Upper lobe of left lung (tissue), 6 donors: ENCODE data around the gene TREM2. TPM values are rescaled to one million over a fixed set of nuclear protein-coding genes. Genes with fewer than 3 reads are reported as not detected.

ENCODE experiments used
- ATAC-seq, 2 donors: fragments of 200-7000 bp; cut with Tn5 transposase; one replicate each; pipeline ENCODE4 v1.9.1; 2022; ENCODE audit warnings: mild to moderate bottlenecking in 2 of 2, moderate library complexity in 2 of 2; ENCODE audit not compliant: low FRiP score in 2 of 2
- DNase-seq, 2 donors: peaks; one replicate each; pipeline ENCODE4 v3.0.0-alpha.2; 2019 to 2020
- H3K27ac ChIP-seq, 4 donors: fragments of 200-600 bp; sonication (generic); one replicate each; pipeline ENCODE4 v1.5.1; 2016 to 2019
- H3K27me3 ChIP-seq, 4 donors: fragments of 200-600 bp; sonication (generic); one replicate each; pipeline ENCODE4 v1.5.1; 2017 to 2019
- H3K36me3 ChIP-seq, 4 donors: fragments of 200-600 bp; sonication (generic); one replicate each; pipeline ENCODE4 v1.5.1; 2016 to 2019
- H3K4me1 ChIP-seq, 4 donors: fragments of 200-600 bp; sonication (generic); one replicate each; pipeline ENCODE4 v1.5.1; 2018 to 2019
- H3K4me3 ChIP-seq, 4 donors: fragments of 200-600 bp; sonication (generic); one replicate each; pipeline ENCODE4 v1.5.1; 2017 to 2019; ENCODE audit warnings: mild to moderate bottlenecking in 2 of 4, moderate library complexity in 1 of 4
- H3K9me3 ChIP-seq, 4 donors: fragments of 200-600 bp; sonication (generic); one replicate each; pipeline ENCODE4 v1.5.1; 2018 to 2019
- CTCF ChIP-seq, 6 experiments: fragments of 450-650 bp in 4 of 6; fragments of 200-600 bp in 2 of 6; sonication (generic) in 2 of 6; IDR thresholded peaks; one replicate each; pipeline ENCODE4 v1.5.1; 2016 to 2019; ENCODE audit warnings: antibody characterized with exemption in 6 of 6
- EP300 ChIP-seq, 4 donors: sonication (generic); formaldehyde crosslinking; IDR thresholded peaks; one replicate each; pipeline ENCODE4 v1.5.1; 2017; ENCODE audit warnings: antibody characterized with exemption in 4 of 4, control low read depth in 2 of 4
- POLR2A ChIP-seq, 4 donors: fragments of 450-650 bp; IDR thresholded peaks; one replicate each; pipeline ENCODE4 v1.5.1; 2016 to 2017; ENCODE audit warnings: antibody characterized with exemption in 4 of 4, mild to moderate bottlenecking in 2 of 4
- POLR2AphosphoS5 ChIP-seq, 2 donors: sonication (generic); formaldehyde crosslinking; IDR thresholded peaks; one replicate each; pipeline ENCODE4 v1.5.1; 2017; ENCODE audit warnings: antibody characterized with exemption in 2 of 2
- WGBS, 2 donors: methylation state at CpG; one replicate each; pipeline ENCODE4 v1.1.5; 2017 to 2018; 5-methylcytosine and 5-hydroxymethylcytosine counted together
- total RNA-seq, 6 donors: library from RNA; depleted of rRNA in 4 of 6; stranded (reverse); fragments of >200 nt in 4 of 6; gene quantifications; one replicate each; pipeline versions ENCODE4 v1.1.0 to v1.2.1, GENCODE V29; 2016 to 2021
- donor health status: DM: no; HTN: no; CAD: no; lungs with moderate emphysema.
- donor health status: DM: no; HTN: yes; CAD: no; lungs with severe emphysema.

The TREM2 gene
- total RNA-seq, 6 donors from 2014 or later: 6.5 to 66.6 (median 41.0) TPM

- H3K36me3 ChIP-seq: peaks cover 0 to 3% (median 0%) of the 10 kb centered on the region in 4 donors
- WGBS, 2 donors: 100% methylated on average over 1 of the region's 1 CpG
- no peaks in the 10 kb centered on the region for H3K4me1 ChIP-seq
- no peak for DNase-seq
- H3K9me3 ChIP-seq: no peaks in the 10 kb centered on the region
- TF ChIP-seq POLR2A (IDR thresholded peaks at IDR 0.05): no peak
- TF ChIP-seq CTCF (IDR thresholded peaks at IDR 0.05): no peak
- no peak for ATAC-seq
- no peaks in the 10 kb centered on the region for H3K27me3 ChIP-seq
- H3K4me3 ChIP-seq: no peak overlapping the region
- no peak overlapping the region for H3K27ac ChIP-seq
Measured at GRCh38 chr6:41150671-41151070, 12.2 kb downstream of the TREM2 start.

GRCh38 chr6:41147917-41148316 is 15.0 kb downstream of the TREM2 start:
- no peak overlapping the region for H3K27ac ChIP-seq
- 95 to 100% methylated on average over 1 of the region's 1 CpG for WGBS, 2 donors
- no peaks in the 10 kb centered on the region for H3K27me3 ChIP-seq
- H3K36me3 ChIP-seq: peaks cover 0 to 3% (median 0%) of the 10 kb centered on the region in 4 donors
- no peak for TF ChIP-seq EP300 (IDR thresholded peaks at IDR 0.05)
- no peak for TF ChIP-seq POLR2A (IDR thresholded peaks at IDR 0.05)
- no peak for TF ChIP-seq POLR2AphosphoS5 (IDR thresholded peaks at IDR 0.05)
- no peak for TF ChIP-seq CTCF (IDR thresholded peaks at IDR 0.05)
- no peak for ATAC-seq
- H3K9me3 ChIP-seq: no peaks in the 10 kb centered on the region
- no peak overlapping the region for H3K4me3 ChIP-seq
- H3K4me1 ChIP-seq: no peaks in the 10 kb centered on the region
- DNase-seq: no peak

- Histone ChIP-seq H3K4me3 (no peak overlapping the region), H3K27me3 (no peaks in the 10 kb centered on the region), H3K9me3 (no peaks in the 10 kb centered on the region), H3K4me1 (no peaks in the 10 kb centered on the region), H3K36me3 (peaks cover 0 to 32% (median 4%) of the 10 kb centered on the region in 4 donors), H3K27ac (no peak overlapping the region)
- TF ChIP-seq EP300 (IDR thresholded peaks at IDR 0.05): no peak
- no peak for TF ChIP-seq POLR2AphosphoS5 (IDR thresholded peaks at IDR 0.05)
- ATAC-seq (no peak), DNase-seq (no peak)
Measured at GRCh38 chr6:41136911-41137310, 26.0 kb downstream of the TREM2 start.

GRCh38 chr6:41135062-41135832 is 27.7 kb downstream of the TREM2 start:
- Histone ChIP-seq H3K9me3 (no peaks in the 10 kb centered on the region), H3K27ac (no peak overlapping the region), H3K4me1 (no peaks in the 10 kb centered on the region), H3K27me3 (no peaks in the 10 kb centered on the region), H3K4me3 (no peak overlapping the region), H3K36me3 (peaks cover 0 to 32% (median 4%) of the 10 kb centered on the region in 4 donors)
- WGBS, 2 donors: 88 to 95% methylated on average over 3 of the region's 3 CpGs
- TF ChIP-seq CTCF (IDR thresholded peaks at IDR 0.05): no peak
- no peak for TF ChIP-seq EP300 (IDR thresholded peaks at IDR 0.05)
- TF ChIP-seq POLR2A (IDR thresholded peaks at IDR 0.05): no peak
- TF ChIP-seq POLR2AphosphoS5 (IDR thresholded peaks at IDR 0.05): no peak
- ATAC-seq (no peak), DNase-seq (no peak)

GRCh38 chr6:41132254-41132653 is 30.7 kb downstream of the TREM2 start:
- no peak for TF ChIP-seq POLR2A (IDR thresholded peaks at IDR 0.05)
- TF ChIP-seq CTCF (IDR thresholded peaks at IDR 0.05): no peak
- TF ChIP-seq POLR2AphosphoS5 (IDR thresholded peaks at IDR 0.05): no peak
- TF ChIP-seq EP300 (IDR thresholded peaks at IDR 0.05): no peak
- H3K36me3 ChIP-seq: peaks cover 0 to 20% (median 3%) of the 10 kb centered on the region in 4 donors
- H3K4me3 ChIP-seq: no peak overlapping the region
- H3K27me3 ChIP-seq: no peaks in the 10 kb centered on the region
- H3K9me3 ChIP-seq: no peaks in the 10 kb centered on the region
- H3K27ac ChIP-seq: no peak overlapping the region
- ATAC-seq (no peak), DNase-seq (no peak)
- H3K4me1 ChIP-seq: no peaks in the 10 kb centered on the region
- WGBS, 2 donors: 59 to 62% methylated on average over 2 of the region's 2 CpGs
